ENCODE results near the gene CRIP1. TPM values are rescaled to one million over a fixed set of nuclear protein-coding genes. Genes with fewer than 3 reads are reported as not detected.

CRIP1 gene
- total and polyA plus RNA-seq, 2 donors (not counting 3 experiments of a cell fraction or from before 2014, with no cell fraction given), result 3.1 to 8.1 TPM

GRCh38 chr14:105458571-105458970 lies 28.1 kb upstream of the CRIP1 start:
- Histone ChIP-seq H3K9me1 (replicated peaks; ENCODE audit: control insufficient read depth, extremely low read depth, insufficient read depth, low read length) (no peaks in the 10 kb centered on the region), H3K27ac (ENCODE audit: insufficient read depth, low read depth, low read length) (no peak overlapping the region), H3K4me2 (ENCODE audit: insufficient read depth, low read length) (no peak overlapping the region), H3K4me1 (ENCODE audit: control insufficient read depth, extremely low read depth, insufficient read depth, low read length) (no peaks in the 10 kb centered on the region), H2AFZ (ENCODE audit: low read depth, low read length) (no peak overlapping the region), H3K79me2 (ENCODE audit: control insufficient read depth, insufficient read depth, low read length) (no peaks in the 10 kb centered on the region), H3K9me3 (replicated peaks; ENCODE audit: control insufficient read depth, insufficient read depth, low read length) (no peaks in the 10 kb centered on the region), H3K4me3 (replicated peaks in 1 of 3; ENCODE audit: insufficient read depth in 1 of 3, low read depth in 1 of 3, low read length in 3 of 3) (no peak overlapping the region), H3K27me3 (ENCODE audit: control insufficient read depth in 2 of 2, insufficient read depth in 2 of 2, low read length in 2 of 2) (no peaks in the 10 kb centered on the region), H3K9ac (replicated peaks; ENCODE audit: extremely low read depth, insufficient read depth, low read length) (no peak overlapping the region), H4K20me1 (replicated peaks; ENCODE audit: control insufficient read depth, extremely low read depth, insufficient read depth, low read length) (no peaks in the 10 kb centered on the region), H3K36me3 (ENCODE audit: control insufficient read depth in 2 of 2, extremely low read depth in 1 of 2, insufficient read depth in 2 of 2, low read length in 2 of 2) (peaks cover 2 to 58% of the 10 kb centered on the region in 2 experiments)
- no peak for FAIRE-seq
- no peak for DNase-seq (ENCODE audit: low read depth, low spot score)
- dilution Hi-C loops (cut with MboI; ENCODE audit: extremely low pct_ligation_motif_present, low sequenced_read_pairs) (no loop called here), intact Hi-C loops (cut with micrococcal nuclease) (no loop called here)
- TF ChIP-seq POLR2A (IDR thresholded peaks at IDR 0.05; ENCODE audit: low read depth, low read length), result no peak
- TF ChIP-seq FOS (IDR thresholded peaks at IDR 0.05; ENCODE audit: borderline replicate concordance, insufficient read depth, low read length), result no peak
- no peak for TF ChIP-seq GATA2 (IDR thresholded peaks at IDR 0.05; ENCODE audit: insufficient read depth, insufficient read length, low read depth, low read length)
- TF ChIP-seq EZH2 (IDR thresholded peaks at IDR 0.05; ENCODE audit: borderline replicate concordance, low read depth, low read length, severe bottlenecking), result no peak
- no peak for TF ChIP-seq JUN (IDR thresholded peaks at IDR 0.05; ENCODE audit: borderline replicate concordance, insufficient read depth, insufficient read length, low read depth)
- no peak for TF ChIP-seq CTCF (IDR thresholded peaks at IDR 0.05; ENCODE audit: extremely low read depth in 1 of 2, insufficient read depth in 1 of 2, low read depth in 1 of 2, low read length in 2 of 2)
- no peak for TF ChIP-seq MAX (IDR thresholded peaks at IDR 0.05; ENCODE audit: insufficient read depth, insufficient read length)
- TF ChIP-seq MYC (IDR thresholded peaks at IDR 0.05; ENCODE audit: low read depth, low read length), result no peak
- no peak for TF ChIP-seq POLR2AphosphoS5 (IDR thresholded peaks at IDR 0.05; ENCODE audit: insufficient read depth, low read depth, low read length)
- BruUV-seq (replicated peaks), result no TSS peak
- CTCF ChIA-PET, result interaction anchor here (0.9 to 2.4 kb wide), 2 partner anchors 9 to 10 kb away, joined by 3 to 8 read pairs; no protein-coding TSS in a partner anchor
- POLR2A ChIA-PET, result no interaction called here

Data from endothelial cell of umbilical vein (primary cell).